ENCODE data around the gene SAMD1.

The SAMD1 gene

DNA sequence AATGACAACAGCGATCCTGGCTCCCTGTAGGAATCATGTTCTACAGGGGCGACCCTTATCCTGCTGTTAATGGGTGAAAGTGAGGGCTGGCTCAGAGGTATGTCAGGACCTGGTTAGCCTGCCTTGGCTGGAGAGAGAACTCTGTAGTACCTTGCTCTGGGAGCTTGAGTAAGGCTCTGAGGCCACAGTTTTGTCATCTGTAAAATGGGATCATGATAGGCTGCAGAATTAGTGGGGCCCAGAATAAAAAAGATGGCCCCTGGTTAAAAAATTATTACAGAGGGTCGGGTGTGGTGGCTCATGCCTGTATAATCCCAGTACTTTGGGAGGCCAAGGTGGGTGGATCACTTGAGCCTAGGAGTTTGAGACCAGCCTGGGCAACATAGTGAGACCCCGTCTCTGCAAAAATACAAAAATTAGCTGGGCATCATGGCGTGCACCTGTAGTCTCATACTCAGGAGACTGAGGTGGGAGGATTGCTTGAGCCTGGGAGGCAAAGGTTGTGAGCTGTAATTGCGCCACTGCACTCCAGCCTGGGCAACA is 10.5 kb upstream of the SAMD1 start:
- DNase-seq (ENCODE audit: low read depth) = no peak
- H3K4me3 ChIP-seq (ENCODE audit: low read depth, low read length) = no peak overlapping the region
- TF ChIP-seq, protein P1, sequence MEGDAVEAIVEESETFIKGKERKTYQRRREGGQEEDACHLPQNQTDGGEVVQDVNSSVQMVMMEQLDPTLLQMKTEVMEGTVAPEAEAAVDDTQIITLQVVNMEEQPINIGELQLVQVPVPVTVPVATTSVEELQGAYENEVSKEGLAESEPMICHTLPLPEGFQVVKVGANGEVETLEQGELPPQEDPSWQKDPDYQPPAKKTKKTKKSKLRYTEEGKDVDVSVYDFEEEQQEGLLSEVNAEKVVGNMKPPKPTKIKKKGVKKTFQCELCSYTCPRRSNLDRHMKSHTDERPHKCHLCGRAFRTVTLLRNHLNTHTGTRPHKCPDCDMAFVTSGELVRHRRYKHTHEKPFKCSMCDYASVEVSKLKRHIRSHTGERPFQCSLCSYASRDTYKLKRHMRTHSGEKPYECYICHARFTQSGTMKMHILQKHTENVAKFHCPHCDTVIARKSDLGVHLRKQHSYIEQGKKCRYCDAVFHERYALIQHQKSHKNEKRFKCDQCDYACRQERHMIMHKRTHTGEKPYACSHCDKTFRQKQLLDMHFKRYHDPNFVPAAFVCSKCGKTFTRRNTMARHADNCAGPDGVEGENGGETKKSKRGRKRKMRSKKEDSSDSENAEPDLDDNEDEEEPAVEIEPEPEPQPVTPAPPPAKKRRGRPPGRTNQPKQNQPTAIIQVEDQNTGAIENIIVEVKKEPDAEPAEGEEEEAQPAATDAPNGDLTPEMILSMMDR (IDR thresholded peaks at IDR 0.05; ENCODE audit: control insufficient read depth, extremely low read depth, insufficient read depth) = no peak

DNA sequence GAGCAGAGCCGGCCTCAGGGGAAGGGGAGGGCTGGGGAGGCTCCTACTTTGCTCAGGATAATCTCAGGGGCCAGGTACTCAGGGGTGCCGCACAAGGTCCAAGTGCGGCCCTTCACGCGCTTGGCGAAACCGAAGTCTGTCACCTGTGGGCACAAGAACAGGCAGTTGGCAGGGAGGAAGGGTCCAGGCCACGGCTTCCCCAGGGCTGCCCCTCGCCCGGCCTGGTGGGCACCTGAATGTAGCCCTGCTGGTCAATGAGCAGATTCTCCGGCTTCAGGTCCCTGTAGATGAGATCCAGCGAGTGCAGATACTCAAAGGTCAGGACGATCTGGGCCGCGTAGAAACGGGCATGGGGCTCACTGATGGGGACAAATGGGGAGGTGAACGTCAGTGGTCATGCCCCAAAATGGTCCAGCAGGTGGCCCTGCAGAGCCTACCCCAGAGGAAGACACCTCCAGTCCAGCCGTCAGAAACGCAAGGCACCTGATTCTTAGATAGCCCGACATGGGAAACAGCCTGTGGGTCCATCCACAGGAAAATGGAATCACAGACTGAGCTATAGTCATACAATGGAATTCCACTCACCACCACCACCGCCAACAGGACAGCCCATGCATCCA is 7.1 kb upstream of the SAMD1 start:
- DNase-seq (ENCODE audit: low read depth) = no peak
- TF ChIP-seq, protein P1 (IDR thresholded peaks at IDR 0.05; ENCODE audit: control insufficient read depth, extremely low read depth, insufficient read depth) = no peak
- no peak overlapping the region for H3K4me3 ChIP-seq (ENCODE audit: low read depth, low read length)

GRCh38 chr19:14096272-14096992 is 5.9 kb upstream of the SAMD1 start:
- TF ChIP-seq, protein P1 (IDR thresholded peaks at IDR 0.05; ENCODE audit: control insufficient read depth, extremely low read depth, insufficient read depth) = no peak
- no peak overlapping the region for H3K4me3 ChIP-seq (ENCODE audit: low read depth, low read length)
- no peak for DNase-seq (ENCODE audit: low read depth)

DNA sequence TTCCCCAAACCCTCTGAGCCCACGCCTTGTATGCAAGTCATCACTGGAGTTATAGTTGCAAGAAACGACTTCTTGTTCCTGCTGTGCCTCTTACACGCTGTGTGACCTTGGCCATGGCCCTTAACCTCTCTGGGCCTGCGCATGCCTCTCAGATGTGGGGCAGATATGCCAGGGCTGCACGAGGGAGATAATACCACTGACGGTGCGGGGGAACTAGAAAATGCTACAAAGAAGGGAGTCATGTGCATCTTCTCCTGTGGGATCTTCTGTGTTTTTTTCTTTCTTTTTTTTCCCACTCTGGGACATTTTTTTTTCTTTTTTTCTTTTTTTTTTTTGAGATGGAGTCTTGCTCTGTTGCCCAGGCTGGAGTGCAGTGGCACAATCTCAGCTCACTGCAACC is 4.3 kb upstream of the SAMD1 start:
- DNase-seq (ENCODE audit: low read depth) = no peak
- no peak overlapping the region for H3K4me3 ChIP-seq (ENCODE audit: low read depth, low read length)
- TF ChIP-seq, protein P1 (IDR thresholded peaks at IDR 0.05; ENCODE audit: control insufficient read depth, extremely low read depth, insufficient read depth) = no peak

DNA sequence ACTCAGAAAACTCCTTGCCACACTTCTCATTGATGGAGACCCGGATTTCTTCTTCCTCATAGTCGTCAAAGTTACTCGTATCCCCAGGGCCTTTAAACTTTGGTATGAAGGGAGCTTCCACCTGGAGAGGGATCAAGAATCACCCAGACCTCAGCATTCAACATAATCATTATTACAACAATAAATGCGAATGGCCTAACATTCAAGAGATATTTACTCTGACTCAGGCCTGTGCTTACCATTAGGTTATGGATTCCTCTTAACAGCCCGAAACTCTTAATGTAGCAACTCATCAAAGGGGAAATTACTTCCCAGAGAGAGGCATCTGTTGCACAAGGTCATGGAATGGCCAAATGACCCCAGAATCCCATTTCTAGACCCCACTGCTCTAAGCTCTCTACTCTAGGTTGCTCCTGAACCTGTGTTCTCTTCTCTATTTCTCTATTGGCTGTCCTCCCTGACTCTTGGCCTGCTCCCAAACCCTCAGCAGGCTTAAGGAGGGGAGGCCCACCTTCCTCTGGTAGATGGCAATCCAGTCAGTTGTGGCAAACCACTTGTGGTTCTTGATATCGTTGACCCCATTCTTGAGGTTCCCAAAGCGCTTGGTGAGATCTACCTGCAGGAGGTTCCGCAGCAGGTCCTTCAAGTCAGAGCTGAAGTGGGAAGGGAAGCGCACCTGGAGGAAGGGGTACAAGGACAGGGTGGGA is 2.7 kb upstream of the SAMD1 start:
- no peak overlapping the region for H3K4me3 ChIP-seq (ENCODE audit: low read depth, low read length)
- TF ChIP-seq, protein P1 (IDR thresholded peaks at IDR 0.05; ENCODE audit: control insufficient read depth, extremely low read depth, insufficient read depth) = no peak
- no peak for DNase-seq (ENCODE audit: low read depth)

GRCh38 chr19:14091813-14092462 is 1.4 kb upstream of the SAMD1 start:
- TF ChIP-seq, protein P1 (IDR thresholded peaks at IDR 0.05; ENCODE audit: control insufficient read depth, extremely low read depth, insufficient read depth) = no peak
- DNase-seq (ENCODE audit: low read depth) = no peak
- peak overlapping the region; percentile 71 for H3K4me3 ChIP-seq (ENCODE audit: low read depth, low read length)
